ENCODE measurements around the gene NAPA. TPM values are rescaled to one million over a fixed set of nuclear protein-coding genes. Genes with fewer than 3 reads are reported as not detected.

The NAPA gene
- polyA plus RNA-seq, 1 donor from 2014 or later: 100 TPM

- peaks cover 14% of the 10 kb centered on the region for H3K79me2 ChIP-seq (replicated peaks; ENCODE audit: insufficient read depth, low read length)
- no peak overlapping the region for H3K4me3 ChIP-seq (ENCODE audit: low read length)
- no peaks in the 10 kb centered on the region for H3K27me3 ChIP-seq (ENCODE audit: insufficient read depth, low read depth, low read length)
- no peak overlapping the region for H3K4me2 ChIP-seq (ENCODE audit: low read length)
- no peak overlapping the region for H3K27ac ChIP-seq (ENCODE audit: low read length)
- no peak overlapping the region for H2AFZ ChIP-seq (ENCODE audit: low read depth, low read length)
- no peaks in the 10 kb centered on the region for H4K20me1 ChIP-seq (ENCODE audit: insufficient read depth)
- H3K9me2 ChIP-seq (ENCODE audit: insufficient read depth, low read length): no peaks in the 10 kb centered on the region
- H3K36me3 ChIP-seq (ENCODE audit: insufficient read depth, low read length): no peaks in the 10 kb centered on the region
- TF ChIP-seq RAD21 (conservative IDR thresholded peaks at IDR 0.05): no peak
- no peak for TF ChIP-seq POLR2AphosphoS5 (IDR thresholded peaks at IDR 0.05)
- TF ChIP-seq REST (IDR thresholded peaks at IDR 0.05; ENCODE audit: borderline replicate concordance): no peak
- TF ChIP-seq CTCF (IDR thresholded peaks at IDR 0.05; ENCODE audit: poor library complexity, severe bottlenecking): no peak
- no peaks in the 10 kb centered on the region for H3F3A ChIP-seq (ENCODE audit: insufficient read depth, low read length, poor library complexity, severe bottlenecking)
- no peak overlapping the region for H3K9ac ChIP-seq (ENCODE audit: low read length)
- no peaks in the 10 kb centered on the region for H3K9me3 ChIP-seq (ENCODE audit: low read length)
Observed at GRCh38 chr19:47503130-47503825, 11.6 kb downstream of the NAPA start.

GRCh38 chr19:47499863-47500830, 14.7 kb downstream of the NAPA start:
- H3K9ac ChIP-seq (ENCODE audit: low read length): no peak overlapping the region

More at GRCh38 chr19:47499863-47500830, 14.7 kb downstream of the NAPA start:
- Histone ChIP-seq H3F3A (ENCODE audit: insufficient read depth, low read length, poor library complexity, severe bottlenecking) (no peaks in the 10 kb centered on the region), H3K27ac (ENCODE audit: low read length) (no peak overlapping the region), H3K36me3 (ENCODE audit: insufficient read depth, low read length) (no peaks in the 10 kb centered on the region), H3K79me2 (replicated peaks; ENCODE audit: insufficient read depth, low read length) (no peaks in the 10 kb centered on the region), H3K27me3 (ENCODE audit: insufficient read depth, low read depth, low read length) (no peaks in the 10 kb centered on the region), H3K9me2 (ENCODE audit: insufficient read depth, low read length) (no peaks in the 10 kb centered on the region), H3K4me2 (ENCODE audit: low read length) (no peak overlapping the region), H3K9me3 (ENCODE audit: low read length) (no peaks in the 10 kb centered on the region), H2AFZ (ENCODE audit: low read depth, low read length) (no peak overlapping the region), H4K20me1 (ENCODE audit: insufficient read depth) (no peaks in the 10 kb centered on the region), H3K4me3 (ENCODE audit: low read length) (no peak overlapping the region)
- TF ChIP-seq EZH2 (IDR thresholded peaks at IDR 0.05; ENCODE audit: borderline replicate concordance, insufficient read depth, low read length, poor library complexity, severe bottlenecking) (no peak), TAF1 (IDR thresholded peaks at IDR 0.05; ENCODE audit: low read depth) (no peak), CTCF (IDR thresholded peaks at IDR 0.05; ENCODE audit: poor library complexity, severe bottlenecking) (no peak), SMC3 (conservative IDR thresholded peaks at IDR 0.05; ENCODE audit: poor library complexity) (no peak), POLR2AphosphoS5 (IDR thresholded peaks at IDR 0.05) (no peak), MXI1 (conservative IDR thresholded peaks at IDR 0.05; ENCODE audit: poor library complexity, severe bottlenecking) (no peak), RAD21 (conservative IDR thresholded peaks at IDR 0.05) (no peak), EP300 (conservative IDR thresholded peaks at IDR 0.05; ENCODE audit: poor library complexity, severe bottlenecking) (no peak), REST (IDR thresholded peaks at IDR 0.05; ENCODE audit: borderline replicate concordance) (no peak)
